Fibroblast of gingiva (primary cell): ENCODE data around the gene RARA.

ENCODE experiments used
- DNase-seq: peaks from one replicate; pipeline ENCODE4 v3.0.0-alpha.2; 2011; ENCODE audit warnings: low read depth

The RARA gene

DNA sequence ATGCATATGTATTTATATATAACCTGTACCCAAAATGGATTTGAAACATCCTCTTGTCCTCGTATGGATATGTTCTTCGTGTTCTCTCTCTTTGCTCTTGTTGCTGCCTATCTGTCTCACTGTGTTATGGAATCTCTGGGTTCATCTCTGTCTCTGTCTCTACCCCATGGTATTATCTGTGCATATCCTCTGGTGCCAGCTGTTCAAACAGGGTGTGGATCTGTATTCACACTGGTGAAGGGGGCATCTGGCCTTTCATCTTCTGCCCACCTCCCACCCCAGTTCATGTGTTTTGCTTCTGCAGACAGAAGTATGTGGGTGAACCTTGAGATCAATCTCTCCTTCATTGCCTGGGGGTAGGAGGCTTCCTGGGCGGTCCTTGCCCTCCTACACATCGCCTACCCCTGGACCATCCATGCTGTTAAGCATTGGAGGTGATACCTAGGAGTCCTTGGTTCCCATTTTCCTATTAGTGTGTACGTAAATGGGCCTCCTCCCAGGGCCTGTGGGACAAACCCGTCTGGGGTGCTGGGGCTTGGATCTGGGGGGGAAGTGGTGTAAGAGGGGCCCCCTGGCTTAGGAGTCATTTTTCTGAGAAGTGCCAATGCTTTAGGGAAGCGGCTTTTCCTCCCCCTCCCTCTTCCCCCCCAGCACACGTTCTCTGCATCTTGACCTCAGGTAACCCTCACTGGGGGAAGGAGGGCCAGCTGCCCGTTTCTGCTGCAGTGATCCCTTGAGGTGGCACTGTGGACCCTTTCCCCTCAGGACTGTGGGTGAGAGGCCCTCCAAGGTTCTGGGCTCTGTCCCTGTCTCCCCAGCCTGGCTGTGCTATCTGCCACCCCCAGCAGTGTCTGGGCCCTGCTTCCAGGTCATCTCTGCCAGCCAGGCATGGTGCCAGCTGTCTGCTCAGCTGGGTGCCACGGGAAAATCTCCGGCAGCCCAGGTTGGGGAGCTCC lies 21.1 kb downstream of the RARA start:
- no peak for DNase-seq

DNA sequence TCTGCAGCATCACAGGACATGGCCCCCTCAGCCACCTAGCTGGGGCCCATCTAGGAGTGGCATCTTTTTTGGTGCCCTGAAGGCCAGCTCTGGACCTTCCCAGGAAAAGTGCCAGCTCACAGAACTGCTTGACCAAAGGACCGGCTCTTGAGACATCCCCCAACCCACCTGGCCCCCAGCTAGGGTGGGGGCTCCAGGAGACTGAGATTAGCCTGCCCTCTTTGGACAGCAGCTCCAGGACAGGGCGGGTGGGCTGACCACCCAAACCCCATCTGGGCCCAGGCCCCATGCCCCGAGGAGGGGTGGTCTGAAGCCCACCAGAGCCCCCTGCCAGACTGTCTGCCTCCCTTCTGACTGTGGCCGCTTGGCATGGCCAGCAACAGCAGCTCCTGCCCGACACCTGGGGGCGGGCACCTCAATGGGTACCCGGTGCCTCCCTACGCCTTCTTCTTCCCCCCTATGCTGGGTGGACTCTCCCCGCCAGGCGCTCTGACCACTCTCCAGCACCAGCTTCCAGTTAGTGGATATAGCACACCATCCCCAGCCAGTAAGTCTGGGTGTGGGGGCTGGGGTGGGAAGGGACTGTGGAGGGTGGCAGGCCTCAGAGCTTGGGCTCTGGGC lies 22.0 kb downstream of the RARA start:
- DNase-seq, result no peak

DNA sequence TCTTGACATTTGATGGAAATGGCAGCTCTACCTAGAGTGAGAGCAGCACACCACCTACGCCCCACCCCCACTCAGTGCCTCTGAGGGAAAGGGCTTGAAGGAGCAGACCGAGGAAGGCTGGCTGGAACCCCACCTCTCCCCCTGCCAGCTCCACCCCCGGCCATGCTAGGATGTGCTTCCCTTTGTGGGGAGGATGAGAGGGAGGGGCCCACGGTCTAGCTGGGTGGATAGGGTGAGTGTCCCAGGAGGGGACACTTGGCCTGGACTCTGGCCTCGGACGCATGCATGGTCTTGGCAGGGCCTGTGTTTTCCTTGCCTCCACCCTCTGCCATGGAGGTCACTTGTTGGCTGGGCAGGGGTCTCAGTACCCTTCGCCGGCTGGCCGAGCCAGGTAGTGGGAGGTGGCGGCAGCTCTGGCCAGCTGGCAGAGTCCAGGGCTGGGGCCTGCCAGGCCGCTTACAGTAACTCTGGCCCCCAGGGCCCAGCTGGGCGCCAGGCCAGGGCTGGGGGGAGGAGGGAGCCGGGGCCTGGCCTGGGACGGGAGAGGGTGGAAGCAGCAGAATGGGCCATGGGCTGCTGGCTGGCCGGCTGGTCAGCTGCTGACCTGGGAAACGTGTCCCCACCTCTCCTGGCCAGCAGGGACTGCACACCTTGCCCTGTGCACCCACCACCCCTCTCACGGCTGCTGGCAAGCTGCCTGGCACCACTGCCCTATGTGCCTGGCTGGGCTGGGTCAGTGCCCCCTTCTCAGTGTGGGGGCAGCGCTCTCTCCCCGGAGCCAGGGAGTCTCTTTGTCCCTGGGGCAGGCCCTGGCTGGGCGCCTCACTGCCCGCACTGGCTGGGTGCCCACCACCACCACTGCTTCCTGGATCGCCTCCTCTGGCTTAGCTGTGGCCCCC lies 23.0 kb downstream of the RARA start:
- DNase-seq, result peak; percentile 93

DNA sequence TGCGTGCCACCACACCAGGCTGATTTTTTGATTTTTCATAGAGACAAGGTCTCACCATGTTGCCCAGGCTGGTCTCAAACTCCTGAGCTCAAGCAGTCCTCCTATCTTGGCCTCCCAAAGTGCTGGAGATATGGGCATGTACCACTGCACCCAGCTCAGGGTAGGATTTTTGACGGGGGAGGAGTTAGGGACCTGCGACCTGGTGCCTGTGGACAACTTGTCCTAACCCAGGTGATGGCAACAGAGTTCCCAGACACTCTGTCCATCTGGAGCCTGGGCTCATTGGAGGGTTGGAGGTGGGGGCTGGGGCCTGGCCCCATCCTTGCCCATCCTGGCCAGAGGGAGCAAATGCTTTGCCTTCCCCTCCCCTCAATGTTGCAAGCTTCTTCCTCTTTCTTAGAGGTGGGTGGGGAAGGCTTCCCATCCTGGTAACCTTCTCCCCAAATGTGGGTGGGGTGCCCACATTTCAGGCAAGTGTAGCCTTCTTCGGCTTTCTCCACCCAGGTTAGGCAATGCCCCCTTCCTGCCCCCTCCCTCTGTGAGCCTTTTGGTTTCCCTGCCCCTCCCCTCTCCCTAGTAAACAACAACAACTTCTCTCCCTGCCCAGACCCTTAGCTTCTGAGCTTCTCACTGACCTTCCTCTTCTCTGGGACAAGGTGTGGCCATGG lies 24.9 kb downstream of the RARA start:
- no peak for DNase-seq

DNA sequence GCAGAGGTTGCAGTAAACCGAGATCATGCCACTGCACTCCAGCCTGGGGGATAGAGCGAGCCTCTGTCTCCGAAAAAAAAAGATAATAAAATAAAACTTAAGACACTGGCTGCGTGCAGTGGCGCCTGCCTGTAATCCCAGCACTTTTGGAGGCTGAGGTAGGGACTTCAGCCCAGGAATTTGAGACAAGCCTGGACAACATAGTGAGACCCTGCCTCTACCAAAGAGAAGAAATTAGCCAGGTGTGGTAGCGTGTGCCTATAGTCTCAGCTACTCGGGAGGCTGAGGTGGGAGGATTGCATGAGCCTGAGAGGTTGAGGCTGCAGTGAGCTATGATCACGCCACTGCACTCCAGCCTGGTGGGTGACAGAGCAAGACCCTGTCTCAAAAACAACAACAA lies 26.6 kb downstream of the RARA start:
- no peak for DNase-seq

DNA sequence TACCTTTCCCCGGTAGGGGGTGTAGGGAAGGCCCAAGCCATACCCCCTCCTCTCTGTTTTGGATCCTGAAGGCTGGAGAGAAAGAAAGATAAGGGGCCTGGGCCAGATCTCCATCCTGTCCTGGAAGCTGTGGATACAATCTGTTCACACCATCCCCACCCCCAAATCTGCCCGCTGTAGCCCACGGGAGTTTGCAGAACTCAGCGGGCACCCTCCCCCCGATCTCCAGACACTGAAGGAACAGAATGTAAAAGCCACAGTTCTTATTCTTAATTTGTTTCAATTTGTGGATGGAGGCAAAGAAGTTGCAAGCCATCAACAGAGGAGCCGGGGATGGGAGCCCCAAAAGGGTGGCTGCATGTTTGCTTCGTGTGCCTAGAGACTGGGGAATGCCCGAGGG lies 28.4 kb downstream of the RARA start:
- no peak for DNase-seq

DNA sequence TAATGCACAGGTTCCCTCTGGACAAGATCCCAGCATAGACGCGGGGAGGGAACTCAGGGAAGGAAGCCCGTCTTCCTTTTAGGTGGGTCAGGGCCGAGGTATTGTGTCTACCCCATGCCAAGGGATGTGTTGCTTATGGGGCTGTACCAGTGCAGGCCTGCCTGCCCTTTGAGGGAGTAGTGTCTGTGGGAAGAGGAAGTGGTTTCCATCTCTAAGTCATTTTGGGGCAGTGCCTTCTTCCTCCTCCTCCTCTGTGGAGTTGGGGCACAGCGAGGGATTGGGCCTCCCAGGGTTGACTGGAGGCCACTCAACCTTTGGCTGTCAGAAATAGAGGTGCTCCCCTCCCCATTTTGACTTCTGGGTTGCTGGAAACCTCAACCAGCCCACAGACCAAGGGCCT lies 29.1 kb downstream of the RARA start:
- no peak for DNase-seq

DNA sequence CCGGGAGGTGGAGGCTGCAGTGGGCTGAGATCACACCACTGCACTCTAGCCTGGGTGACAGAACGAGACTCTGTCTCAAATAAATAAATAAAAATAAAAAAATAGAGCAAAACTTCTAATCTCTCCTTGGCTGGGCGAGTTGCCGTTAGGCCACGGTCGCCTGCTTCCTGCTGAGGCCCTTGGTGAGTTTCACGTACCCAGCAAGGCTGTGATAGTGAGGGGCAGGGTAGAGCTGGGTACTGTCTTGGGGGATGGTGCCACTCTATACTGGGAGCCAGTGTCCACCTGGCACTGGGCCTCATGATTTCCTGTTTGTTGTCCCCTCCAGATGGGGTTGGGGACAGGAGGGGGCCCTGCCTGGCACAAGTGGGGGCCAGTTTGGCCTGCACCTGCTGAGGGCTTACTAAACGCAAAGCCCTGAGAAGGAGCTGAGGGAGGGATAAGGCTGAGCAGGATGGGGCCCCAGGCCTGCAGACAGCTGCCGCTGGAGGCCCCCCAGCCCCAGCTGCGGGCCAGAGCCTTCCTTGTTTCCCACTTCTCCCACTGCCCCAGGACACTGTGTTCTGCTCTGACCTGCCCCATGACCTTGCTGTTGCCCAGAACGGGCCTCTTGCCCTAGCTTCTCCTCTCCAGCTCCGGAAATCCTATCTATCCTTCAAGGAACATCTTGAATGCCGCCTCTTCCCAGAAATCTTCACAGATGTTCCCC lies 30.1 kb downstream of the RARA start:
- peak; percentile 28 for DNase-seq

DNA sequence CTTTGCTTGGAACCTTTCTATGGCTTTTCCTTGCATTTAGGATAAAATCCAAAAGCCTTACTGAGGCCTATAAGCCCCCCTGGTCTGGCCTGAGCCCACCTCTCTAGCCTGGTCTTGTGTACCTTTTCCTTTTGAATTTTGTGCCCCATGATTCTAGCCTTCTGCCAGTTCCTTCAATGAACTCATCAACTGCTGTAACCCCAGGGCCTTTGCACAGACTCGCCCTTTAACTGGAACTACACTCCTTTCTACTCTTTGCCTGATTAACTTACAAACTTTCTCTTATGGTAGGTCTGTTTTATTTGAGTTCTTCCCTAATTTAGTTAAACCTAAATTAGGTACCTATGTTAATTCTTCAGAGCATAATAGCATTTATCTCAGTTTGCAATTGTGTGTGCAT lies 31.3 kb downstream of the RARA start:
- DNase-seq, result no peak

DNA sequence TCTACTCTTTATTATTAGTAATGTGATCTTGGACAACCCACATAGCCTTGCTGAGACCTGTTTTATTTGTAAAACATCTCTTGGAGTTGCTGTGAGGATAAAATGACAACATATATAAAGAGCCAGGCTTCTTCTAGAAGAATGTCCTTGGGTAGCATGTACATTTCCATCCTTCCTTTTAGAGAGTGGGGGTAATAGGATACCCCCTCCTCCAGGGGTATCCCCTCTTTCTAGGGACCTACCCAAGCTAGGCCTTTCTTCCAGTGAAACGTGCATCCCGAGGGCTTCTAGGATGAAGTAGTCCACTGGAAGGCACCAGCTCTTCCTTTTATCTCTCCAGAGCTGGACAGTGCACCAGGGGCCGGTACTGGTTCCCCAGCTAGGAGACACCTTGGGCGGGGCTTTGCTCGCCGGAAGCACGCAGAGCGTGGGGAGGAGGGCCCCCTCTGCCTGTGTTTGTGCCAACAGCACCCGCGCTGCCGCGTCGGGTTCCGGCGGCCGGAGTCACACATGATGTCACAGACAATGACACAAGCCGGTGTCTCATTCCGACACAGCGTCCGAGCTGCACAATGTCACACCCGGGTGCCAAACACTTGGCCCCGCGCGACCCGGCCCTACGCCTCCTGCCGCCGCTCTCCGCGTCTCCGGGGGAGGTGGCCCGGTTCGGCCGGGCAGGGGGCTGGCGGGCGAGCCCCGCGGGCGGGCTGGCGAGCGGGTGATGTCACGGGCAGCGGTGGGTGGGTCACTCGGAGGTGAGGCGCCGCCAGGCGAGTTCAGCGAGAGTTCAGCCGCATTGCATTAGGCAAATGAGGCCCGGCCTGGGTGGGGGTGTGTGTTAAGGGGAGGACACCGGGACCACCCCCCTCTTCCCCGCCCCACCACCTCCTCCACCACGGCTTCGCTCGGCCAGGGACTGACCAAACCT lies 32.2 kb downstream of the RARA start:
- peak; percentile 67 for DNase-seq

DNA sequence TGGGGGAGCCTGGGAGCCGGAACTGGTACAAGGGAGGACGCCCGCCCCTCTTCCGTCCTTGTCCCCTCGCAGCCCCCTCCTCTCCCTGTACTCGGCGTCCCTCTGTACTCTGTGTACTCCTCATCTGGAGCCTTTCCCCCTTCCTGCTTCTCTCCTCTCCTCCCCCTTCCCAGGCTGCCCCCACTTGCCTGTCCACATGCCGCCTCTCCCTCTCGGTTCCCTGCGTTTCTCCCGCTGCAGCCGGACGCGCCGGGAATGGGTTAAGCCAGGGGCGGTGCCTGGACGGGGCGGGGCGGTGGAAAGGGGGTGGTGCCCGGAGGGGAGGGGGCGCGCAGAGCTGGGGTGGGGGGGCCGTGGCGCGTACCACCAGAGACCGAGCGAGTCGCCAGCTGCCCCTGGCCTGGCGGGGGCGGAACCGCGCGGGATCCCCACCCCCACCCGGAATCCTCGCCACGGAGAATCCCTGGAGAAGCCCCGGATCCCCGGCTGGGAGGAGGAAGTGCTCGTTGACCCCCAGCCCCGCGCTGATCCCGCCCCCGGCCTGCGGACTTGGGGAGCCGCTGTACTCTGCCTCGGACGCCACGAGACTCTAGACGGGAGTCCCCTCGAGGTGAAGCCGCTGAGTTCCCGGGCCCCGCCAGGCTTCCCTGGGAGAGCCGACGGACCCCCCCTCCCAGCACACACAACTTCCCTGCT lies 33.0 kb downstream of the RARA start:
- DNase-seq, result peak; percentile 34

DNA sequence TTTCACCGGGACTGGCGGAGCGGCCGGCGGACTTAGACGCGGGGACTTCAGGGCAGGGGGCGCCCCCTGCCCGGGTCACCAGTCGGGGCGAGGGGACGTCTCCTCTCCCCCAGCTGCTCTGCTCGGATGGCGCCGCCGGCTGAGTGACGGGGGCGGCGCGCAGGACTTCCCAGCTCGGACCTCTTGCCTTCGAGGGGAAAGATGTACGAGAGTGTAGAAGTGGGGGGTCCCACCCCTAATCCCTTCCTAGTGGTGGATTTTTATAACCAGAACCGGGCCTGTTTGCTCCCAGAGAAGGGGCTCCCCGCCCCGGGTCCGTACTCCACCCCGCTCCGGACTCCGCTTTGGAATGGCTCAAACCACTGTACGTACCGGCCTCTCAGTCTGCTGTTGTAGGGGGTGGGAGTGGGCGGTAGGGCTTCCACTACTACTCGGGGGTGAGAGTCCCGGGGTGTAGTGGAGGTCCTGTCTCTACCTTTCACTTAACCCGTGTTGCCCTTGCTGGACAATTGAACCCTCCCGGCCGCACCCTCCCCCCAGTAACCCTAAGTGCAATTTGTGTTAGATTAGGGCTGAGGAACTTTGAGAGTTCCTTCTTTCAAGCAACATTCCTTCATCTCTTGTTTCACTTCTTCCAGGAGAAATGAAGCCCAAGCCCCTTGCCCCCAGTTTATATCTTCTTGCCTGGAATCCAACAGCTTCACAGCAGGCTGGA lies 33.7 kb downstream of the RARA start:
- no peak for DNase-seq

DNA sequence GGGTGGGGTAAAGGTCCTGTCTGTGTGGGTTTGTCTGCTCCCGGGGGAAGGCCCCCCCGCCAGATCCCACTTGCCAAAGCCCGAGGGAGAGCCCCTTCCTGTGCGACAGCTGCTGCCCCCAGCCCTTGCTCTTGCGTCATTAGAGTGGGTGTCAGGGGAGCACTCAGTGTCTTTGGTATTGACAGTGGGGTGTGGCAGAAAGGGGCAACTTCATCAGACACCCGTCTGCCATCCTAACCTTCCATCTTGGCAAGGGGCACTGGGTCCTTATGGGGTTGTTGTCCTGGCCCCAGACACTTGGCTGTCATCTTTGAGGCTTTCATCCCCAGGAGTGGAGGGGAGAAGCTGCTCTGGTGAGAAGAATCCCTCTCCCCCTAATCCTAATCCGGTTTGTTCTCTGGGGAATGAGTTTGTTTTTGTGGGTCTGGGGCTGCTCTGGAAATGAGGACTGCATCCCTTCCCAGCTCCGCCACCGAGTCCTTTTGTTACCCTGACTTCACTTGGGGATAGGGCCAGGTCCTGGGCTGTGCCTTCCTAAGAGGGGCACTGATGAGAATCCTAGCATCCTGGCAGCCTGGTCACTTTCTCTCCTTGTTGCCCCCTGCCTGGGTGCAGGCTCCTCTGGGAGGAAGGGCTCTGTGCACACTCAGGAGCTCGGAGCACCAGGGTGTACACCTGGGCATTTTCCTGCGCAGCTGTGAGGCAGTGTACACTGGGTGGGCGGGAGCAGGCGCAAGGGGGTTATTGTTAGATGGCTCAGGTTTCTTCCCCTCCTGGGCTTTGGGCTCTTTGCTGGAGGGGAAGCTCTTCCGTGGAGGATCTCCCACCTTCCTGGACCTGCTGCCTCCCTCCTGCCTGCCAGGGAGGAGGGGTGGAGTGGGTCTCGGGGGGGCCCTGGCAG lies 34.5 kb downstream of the RARA start:
- DNase-seq, result no peak

DNA sequence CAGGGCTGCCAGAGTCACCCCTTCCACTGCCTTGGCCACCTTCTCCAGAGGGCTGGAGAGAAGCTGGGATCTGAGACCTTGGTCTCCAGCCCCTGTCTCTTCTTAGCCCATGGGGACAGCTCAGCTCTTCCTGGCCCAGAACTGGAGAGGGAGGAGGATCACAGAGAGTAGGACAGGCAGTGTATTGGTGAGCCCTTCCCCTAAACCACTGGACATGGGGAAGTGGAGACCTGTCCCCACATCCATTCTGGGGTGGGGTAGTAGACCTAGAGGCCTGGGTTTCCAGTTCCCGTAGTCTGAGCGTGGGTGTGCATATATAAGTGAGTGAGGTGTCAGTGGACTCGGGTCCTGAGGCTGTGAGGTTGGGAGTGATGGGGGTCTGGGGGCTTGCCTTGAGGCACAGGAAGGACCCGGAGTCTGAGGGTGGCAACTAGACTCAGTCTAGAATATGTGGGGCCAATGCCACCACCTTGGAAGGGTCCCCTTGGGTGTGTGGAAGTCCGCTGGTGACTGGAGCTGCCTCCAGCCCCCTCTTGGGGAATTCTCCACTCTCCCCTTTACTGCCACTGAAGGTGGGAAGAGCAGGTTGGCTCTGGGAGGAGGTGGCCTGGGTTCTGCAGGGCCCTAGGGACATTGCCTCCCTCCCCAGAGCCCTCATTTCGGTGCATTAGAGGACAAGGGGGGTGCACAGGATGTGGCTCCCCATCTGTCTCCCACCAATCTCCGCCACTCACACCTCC lies 35.6 kb downstream of the RARA start:
- no peak for DNase-seq

DNA sequence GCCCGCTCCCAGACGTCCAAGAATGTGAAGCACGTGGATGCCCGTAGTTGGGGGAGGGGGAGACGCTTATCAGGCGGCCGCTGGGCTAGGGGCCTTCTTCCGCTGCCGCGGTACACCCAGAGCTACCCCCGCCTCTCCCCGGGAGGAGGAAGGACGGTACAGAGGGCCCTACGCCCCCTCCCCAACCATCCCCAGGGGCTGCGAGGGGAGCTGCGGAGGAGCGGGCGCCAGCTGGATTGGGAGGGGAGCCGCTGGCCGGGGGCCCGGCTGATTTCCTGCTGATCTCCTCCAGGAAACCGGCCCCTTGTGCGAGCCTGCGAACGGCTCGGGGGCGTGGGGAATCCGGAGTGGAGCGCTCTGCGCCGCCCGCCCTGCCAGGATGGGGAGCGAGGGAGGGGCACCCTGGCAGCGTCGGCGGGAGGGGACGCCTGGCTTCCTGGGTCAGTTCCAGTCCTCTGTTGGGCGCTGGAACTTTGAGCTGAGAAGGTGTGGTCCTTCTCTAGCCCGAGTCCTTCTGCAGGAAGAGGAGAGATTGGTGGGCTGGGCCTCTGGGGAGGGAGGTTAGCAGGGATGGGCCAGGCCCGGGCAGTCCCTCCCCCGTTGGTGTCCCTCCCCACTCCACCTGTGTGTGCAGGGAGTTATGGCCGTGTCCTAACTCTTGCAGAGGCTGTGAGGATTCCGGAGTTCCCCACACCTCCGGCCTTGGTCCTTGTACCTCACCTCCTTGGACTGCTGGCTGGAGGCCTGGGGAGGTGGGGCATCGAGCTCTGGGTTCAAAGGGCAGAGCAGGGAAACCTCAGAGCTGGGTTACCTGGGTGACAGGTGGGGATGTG lies 36.4 kb downstream of the RARA start:
- peak; percentile 24 for DNase-seq
